EL (cell line): Measurements from ENCODE around the gene GRM4.
"Not testable (repeated sequence)": the region's sequence is repeated elsewhere in the genome, so short reads cannot be mapped to it uniquely, and the experiment has no call there.

Experiments
- DNase-seq: peaks from one replicate; pipeline ENCODE4 v3.0.0-alpha.2; 2016

Gene GRM4

DNA sequence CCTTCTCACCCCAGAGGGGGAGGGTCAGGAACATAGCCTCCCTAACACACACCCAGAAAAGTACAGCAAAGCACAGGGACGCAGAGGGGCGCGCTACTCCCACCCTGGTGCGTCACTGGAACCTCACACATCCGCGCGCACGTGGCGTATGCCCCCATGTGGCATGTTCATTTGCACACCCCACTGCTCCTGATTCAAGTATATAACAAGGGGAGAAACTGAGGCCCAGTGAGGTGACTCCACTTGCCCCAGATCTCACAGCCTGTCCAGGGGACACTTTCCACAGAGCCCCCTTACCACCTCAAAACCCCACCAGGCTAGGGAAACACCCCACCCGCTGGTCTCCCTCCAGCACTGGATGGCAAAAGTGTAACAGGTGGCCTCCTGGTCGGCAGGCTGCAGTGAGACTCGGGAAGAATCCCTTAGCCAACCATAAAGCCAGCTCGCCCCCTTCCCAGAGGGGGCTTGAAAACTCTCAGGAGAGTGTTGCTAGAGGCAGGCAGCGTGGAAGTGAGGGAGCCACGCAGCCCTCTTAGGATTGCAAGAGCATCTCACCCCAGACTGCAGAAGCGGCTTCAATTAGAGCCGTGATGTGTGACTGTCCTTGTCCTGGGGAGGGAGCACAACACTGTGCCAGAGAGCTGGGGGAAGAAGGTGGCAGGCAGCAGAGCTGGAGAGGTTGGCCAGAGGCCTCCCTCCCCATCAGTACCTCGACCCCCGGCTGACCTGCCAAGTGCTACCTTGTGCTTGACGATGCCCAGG is at the start of gene GRM4:
Gene GRM4 (minus strand): TSS at position 67 of the 762 bp plus-strand sequence. CDS start 12,591 bp downstream, outside the sequence.
- no peak for DNase-seq

GRCh38 chr6:34194772-34195171 is 48.9 kb upstream of the GRM4 start:
- DNase-seq: no peak

- no peak for DNase-seq
Observed at GRCh38 chr6:34190504-34191122, 44.7 kb upstream of the GRM4 start.

DNA sequence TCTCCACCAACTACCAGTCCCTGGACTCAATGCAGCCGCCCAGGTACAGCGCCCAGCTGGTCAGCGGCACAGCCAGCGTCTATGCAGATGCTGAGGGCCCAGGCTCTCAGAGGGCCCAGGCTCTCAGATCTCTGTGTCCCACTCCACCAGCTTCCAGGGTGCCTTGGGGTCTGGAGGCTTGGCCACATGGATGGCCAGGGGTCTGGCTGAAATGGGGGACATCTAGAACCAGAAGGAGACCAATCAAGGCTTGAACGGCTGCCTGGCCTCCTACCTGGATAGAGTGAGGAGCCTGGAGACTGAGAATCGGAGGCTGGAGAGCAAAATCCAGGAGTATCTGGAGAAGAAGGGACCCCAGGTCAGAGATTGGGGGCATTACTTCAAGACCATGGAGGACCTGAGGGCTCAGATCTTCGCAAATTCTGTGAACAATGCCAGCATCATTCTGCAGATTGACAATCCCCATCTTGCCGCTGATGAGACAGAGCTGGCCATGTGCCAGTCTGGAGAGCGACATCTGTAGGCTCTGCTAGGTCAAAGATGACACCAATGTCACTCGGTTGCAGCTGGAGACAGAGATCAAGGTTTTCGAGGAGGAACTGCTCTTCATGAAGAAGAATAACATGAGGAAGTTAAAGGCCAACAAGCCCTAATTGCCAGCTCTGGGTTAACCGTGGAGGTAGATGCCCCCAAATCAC is 44.1 kb upstream of the GRM4 start:
- DNase-seq: no peak

DNA sequence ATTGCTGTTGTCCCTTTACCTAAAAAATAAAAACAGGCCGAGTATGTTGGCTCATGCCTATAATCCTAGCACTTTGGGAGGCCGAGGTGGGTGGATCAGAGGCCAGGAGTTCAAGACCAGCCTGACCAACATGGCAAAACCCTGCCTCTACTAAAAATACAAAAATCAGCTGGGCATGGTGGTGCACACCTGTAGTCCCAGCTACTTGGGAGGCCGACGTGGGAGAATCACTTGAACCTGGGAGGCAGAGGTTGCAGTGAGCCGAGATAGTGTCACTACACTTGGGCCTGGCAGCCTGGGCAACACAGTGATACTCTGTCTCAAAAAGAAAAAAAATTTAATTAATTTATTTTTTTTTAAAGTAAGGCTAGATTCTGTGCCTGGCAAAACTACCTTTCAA is 38.8 kb upstream of the GRM4 start:
- not testable (repeated sequence) for DNase-seq

DNA sequence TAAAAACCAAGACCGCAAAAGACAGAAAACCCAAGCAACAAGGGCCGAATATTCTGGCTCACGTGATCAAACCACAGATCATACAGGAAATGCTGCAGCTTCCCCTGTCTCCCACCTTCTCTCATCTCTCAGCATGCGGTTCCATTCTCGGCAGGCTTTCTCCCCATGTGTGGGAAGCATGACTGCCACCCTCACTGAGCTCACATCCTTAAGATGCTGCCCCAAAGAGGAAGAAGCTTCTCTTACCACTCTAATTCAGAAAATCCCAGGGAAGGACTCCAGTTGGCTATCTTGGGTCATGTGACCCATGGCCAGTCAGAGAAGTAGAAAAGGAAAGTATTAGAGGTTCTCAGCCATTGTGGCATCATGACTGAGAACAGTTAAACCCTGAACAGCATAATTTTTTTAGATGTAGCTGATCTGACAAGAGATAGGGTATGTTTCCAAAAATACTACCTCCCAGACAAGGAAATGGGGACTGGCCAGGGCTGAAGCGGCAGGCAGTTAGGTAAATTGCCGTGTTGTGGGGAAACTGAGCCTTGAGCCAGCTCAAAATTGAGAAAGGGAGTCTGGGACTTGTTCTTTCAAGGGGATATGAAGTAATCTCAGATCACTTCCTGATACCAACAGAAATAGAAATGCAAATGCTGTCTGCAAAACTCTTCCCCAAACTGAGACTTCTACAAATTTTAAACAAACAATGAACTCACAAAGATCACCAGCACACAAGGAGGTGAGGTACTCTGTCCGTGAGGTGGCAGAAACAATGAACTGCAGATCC is 37.1 kb upstream of the GRM4 start:
- no peak for DNase-seq

DNA sequence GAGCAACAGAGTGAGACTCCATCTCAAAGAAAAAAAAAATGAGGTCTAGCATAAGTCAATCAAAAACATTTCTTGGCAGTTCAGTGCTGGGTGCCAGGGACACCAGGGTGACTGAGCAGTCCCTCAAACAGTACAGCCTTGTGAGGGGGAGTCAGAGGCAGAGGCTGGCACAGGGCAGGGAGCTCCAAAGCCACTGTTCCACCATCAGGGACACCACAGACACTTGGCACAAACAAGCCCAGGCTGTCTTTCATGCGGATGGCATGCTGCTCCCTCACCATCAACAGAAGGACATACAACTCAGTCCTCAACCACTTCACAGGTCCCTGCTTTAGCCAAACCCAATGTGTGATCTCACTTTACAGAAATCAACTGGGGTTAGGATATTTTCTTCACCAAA is 36.0 kb upstream of the GRM4 start:
- DNase-seq: no peak

DNA sequence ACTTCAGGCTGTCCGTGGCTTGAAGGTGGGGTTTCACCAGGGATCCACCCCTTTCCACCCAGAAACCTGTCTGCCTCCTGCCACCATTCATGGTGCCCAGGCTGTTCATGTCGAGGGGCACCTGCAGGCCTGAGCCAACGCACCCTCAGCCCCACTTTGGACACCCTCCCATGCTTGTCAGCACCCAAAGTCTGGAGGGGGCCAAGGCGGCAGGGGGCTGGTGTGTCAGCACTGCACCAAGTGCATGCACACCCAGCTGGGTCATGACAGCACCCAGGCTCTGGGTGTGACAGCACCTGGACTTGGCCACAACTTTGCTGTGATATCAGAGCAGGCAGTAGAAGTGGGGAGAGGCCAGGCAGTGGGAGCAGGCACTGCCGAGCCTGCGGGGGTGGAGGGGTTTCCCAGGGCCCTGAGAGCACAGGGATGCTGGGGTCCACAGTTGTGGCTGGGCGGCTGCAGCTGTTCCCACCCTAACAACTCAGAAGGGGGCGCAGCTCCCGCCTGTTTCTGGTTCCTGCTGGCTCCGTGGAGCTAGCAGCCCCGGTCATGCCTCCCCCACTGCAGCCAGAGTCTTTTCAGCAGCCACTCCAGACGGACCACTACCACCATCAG is 33.3 kb upstream of the GRM4 start:
- DNase-seq: no peak

GRCh38 chr6:34178357-34179105 is 32.6 kb upstream of the GRM4 start:
- DNase-seq: no peak

GRCh38 chr6:34177181-34177591 is 31.3 kb upstream of the GRM4 start:
- no peak for DNase-seq

DNA sequence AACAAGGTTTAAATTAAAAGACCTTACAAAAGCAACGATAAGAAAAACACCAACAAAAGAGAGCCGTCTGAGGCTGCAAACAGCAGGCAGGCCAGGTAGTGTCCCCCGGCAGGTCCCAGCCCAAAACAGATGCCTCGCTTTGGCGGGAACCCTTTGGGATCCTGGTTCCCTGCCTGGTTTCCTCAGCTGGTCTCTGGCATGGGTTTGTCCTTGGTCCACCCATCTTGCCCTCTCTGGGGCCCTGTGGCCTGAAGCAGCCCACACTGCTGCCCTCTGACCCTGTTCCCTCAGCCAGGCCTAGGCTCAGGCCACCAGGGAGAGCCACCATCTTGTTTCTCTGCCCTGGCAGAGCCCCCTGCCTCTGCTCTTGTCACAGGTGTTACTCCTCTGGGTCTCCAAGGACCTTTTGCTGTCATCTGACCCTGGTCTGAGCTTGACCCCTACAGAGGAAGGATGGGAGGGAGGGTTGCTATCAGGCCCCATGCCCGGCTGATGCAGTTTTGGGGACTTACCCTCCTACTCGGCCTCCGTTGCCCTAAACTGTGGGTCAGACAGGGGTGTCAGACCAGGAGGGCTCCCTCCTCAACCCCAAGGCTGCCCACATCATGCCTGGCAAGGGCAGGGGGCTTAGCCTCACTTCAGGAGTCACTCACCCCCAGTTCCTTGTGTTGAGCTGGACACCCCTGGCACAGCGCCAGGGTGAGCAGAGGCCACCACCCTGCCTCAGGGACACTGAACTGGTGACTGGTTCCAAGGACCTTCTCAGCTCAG is 30.6 kb upstream of the GRM4 start:
- DNase-seq: no peak

DNA sequence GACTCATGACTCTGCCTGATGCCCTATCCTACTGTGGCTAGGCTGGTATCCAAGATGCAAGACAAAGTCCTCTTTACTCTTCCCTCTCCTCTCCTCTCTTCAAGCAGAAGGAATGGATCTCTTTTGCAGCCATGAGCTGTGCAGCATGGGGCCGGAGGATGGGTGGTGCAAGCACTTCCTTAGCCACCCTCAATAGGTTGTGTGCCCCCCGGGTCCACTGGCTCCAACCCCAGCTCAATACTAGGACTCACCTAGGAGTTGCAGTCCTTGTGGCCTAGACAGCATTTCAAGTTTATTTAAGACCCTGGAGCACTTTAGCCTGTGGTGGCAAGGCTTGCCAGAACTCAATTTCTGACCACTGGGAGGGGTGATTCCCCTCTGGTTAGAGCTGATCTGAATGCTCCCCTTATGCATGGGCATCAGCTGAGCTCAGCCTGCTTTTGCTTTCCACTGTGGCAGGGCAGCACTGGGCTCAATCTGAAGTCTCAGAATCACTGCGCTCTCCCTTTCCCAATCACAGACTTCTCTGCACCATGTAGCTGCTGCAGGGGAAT is 29.0 kb upstream of the GRM4 start:
- DNase-seq: no peak

GRCh38 chr6:34172961-34173775 is 27.3 kb upstream of the GRM4 start:
- DNase-seq: no peak

- no peak for DNase-seq
Observed at GRCh38 chr6:34170346-34170745, 24.5 kb upstream of the GRM4 start.

DNA sequence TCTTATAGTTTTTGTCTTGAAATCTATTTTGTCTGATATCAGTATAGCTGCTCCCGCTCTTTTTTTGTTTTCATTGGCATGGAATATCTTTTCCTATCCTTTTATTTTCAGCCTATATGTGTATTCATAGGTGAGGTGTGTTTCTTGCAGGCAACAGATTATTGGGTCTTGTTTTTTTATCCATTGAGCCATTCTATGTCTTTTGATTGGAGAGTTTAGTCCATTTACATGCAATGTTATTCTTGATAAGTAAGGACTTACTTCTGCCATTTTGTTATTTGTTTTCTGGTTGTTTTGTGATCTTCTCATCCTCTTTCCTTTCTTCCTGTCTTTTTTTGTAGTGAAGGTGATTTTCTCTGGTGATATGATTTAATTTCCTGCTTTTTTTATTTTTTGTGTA is 24.0 kb upstream of the GRM4 start:
- no peak for DNase-seq

DNA sequence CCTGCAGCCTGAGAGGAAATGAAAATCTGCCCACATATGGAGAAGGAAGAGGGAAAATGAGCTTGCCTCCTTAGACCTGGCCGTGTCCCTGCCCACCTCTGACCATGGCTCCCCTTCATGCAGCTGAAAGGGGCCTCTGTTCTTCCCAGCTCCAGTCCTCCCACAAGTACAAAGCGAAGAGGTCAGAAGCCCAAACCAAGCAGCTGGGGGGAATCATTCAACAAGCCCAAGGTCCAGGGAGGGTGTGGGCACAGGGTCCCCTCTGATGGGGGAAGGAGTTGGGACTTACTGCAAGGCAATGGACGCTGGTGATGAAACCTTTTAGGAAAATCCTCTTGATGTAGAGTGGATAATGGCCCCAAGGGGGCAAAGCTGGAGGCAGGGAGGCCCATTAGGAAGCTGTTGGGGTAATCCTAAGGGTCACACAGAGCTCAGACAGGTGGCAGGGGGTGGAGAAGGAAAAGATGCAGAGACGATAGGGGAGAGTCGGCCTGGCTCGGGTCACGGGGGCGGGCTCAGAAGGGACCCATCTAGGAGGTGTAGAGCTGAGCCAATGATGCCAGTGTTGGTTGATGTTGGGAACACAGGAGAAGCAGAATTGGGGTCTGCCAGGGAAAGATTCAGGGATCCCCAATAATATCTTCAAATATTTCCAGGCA is 16.1 kb upstream of the GRM4 start:
- DNase-seq: no peak

GRCh38 chr6:34159844-34160243 is 14.0 kb upstream of the GRM4 start:
- no peak for DNase-seq

- DNase-seq: no peak
Observed at GRCh38 chr6:34158876-34159275, 13.0 kb upstream of the GRM4 start.

GRCh38 chr6:34157851-34158250 is 12.0 kb upstream of the GRM4 start:
- no peak for DNase-seq
